HG02642 (cell line): ENCODE results near the gene OR52A1.
"Not testable (repeated sequence)": the region's sequence is repeated elsewhere in the genome, so short reads cannot be mapped to it uniquely, and the experiment has no call there.

Source experiments
- ATAC-seq: cut with Tn5 transposase; IDR thresholded peaks from one replicate; pipeline ENCODE4 v1.9.1; 2021; ENCODE audit warnings: mild to moderate bottlenecking; ENCODE audit not compliant: unreplicated experiment, poor library complexity

The OR52A1 gene

GRCh38 chr11:5154657-5155056, at the start of gene OR52A1:
Gene OR52A1 (minus strand): TSS chr11:5154757. CDS start chr11:5152369, 2,388 bp downstream.
- no peak for ATAC-seq

GRCh38 chr11:5203366-5203765, 48.8 kb upstream of the OR52A1 start:
- no peak for ATAC-seq

GRCh38 chr11:5200582-5200981, 46.0 kb upstream of the OR52A1 start, which contains the start of gene OR51V1:
Gene OR51V1 (minus strand): TSS chr11:5200682. CDS start chr11:5200682, 0 bp downstream.
- no peak for ATAC-seq

DNA sequence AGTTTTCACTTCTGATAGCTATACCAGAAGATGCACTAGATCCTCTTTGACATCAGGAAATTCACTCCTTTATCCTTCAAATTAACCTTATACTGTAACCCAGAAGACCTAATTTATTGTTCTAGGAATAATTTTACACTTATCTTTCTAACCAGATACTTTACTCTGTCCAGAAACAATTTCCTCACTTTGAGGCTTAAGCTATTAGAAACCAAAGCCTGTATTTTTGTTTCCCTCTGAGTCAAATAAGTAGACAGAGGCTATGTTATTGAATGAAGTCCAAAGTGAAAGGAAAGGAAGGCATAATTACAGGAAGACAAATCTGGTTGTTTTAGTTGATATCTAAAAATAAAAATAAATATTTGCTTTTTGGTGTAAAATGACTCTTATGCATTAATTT, 43.7 kb upstream of the OR52A1 start:
- ATAC-seq, result no peak

DNA sequence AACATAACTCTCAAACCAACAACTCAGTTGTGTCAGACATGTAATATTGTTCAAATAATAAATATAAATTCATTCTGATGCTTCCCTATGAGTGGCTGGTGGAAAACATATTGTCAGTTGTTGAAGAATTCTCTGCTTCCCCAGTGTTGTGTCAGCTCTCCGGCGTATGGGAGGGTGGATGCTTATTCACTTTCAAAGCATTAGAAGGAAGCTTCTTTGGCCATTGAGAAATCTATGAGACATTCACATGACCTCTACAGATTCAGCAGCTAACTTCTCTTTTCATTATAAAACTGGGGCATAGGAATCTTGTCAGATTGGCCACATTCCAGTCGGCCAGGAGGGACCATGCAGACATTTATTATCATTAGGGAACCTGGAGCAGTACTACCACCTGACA, 43.0 kb upstream of the OR52A1 start:
- ATAC-seq, result no peak

- no peak for ATAC-seq
Measured at GRCh38 chr11:5196731-5197130, 42.2 kb upstream of the OR52A1 start.

GRCh38 chr11:5196067-5196466, 41.5 kb upstream of the OR52A1 start:
- ATAC-seq, result no peak

- ATAC-seq, result no peak
Measured at GRCh38 chr11:5192738-5193137, 38.2 kb upstream of the OR52A1 start.

- ATAC-seq, result no peak
Measured at GRCh38 chr11:5188201-5188600, 33.6 kb upstream of the OR52A1 start.

GRCh38 chr11:5178046-5178837, 23.7 kb upstream of the OR52A1 start:
- no peak for ATAC-seq

DNA sequence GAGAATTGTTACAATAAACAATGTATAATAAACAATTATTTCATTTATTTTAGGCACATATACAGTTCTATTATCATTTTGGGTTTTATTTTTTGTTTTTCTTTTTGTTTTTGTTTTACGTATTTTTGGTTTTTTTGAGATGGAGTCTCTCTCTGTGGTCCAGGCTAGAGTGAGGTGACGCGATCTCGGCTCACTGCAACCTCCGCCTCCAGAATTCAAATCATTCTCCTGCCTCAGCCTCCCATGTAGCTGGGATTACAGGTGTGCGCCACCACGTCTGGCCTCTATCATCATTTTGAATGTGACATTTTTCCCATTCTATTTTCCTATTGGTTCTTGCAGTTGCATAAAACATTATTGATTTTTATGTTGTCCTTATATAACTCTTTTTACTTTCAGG, 20.4 kb upstream of the OR52A1 start:
- ATAC-seq, result no peak

- ATAC-seq, result no peak
Measured at GRCh38 chr11:5171856-5172255, 17.3 kb upstream of the OR52A1 start.

GRCh38 chr11:5165898-5166297, 11.3 kb upstream of the OR52A1 start:
- ATAC-seq, result not testable (repeated sequence)

GRCh38 chr11:5164807-5165206, 10.2 kb upstream of the OR52A1 start:
- not testable (repeated sequence) for ATAC-seq

- not testable (repeated sequence) for ATAC-seq
Measured at GRCh38 chr11:5161045-5161444, 6.5 kb upstream of the OR52A1 start.

- ATAC-seq, result not testable (repeated sequence)
Measured at GRCh38 chr11:5160217-5160616, 5.7 kb upstream of the OR52A1 start.

- ATAC-seq, result no peak
Measured at GRCh38 chr11:5159806-5160205, 5.2 kb upstream of the OR52A1 start.

DNA sequence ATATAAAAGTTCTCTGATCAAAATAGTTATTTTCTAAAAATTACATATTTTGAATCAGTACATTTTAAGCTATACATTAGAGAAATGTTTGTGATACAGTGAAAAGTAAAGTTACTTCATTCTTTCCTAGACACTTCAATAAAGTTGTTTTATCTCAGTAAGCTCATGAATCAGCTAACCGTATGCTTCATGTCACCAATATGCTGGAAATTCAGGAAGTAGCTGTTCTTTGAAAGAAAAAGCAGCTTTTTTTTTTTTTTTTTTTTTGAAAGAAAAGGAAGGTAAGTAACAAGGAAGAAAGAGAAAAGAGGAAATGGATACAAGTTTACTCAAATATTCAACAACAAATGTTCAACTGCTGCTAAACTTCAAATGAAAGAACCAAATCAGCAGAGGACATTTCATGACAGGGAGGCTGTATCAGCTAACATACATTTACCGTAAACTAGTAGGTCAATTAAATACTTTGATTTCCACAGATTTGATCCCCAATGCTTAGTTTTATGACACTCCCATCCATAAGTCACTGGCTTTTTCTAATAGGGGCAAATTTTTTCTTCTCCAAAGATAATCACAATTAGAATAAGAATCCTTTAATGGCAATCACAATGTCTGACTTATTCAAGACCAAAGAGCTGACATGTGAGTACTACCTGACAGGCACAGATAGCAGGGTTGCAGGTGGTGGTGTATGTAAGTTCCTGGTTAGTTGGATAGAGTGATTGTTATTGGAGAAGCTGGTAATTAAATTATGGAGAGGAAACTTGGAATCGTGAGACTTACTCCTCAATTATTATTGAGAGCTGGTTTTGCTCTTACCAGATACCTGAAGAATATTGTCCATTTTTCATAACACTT, 754 bp downstream of the OR52A1 start:
- ATAC-seq, result no peak

DNA sequence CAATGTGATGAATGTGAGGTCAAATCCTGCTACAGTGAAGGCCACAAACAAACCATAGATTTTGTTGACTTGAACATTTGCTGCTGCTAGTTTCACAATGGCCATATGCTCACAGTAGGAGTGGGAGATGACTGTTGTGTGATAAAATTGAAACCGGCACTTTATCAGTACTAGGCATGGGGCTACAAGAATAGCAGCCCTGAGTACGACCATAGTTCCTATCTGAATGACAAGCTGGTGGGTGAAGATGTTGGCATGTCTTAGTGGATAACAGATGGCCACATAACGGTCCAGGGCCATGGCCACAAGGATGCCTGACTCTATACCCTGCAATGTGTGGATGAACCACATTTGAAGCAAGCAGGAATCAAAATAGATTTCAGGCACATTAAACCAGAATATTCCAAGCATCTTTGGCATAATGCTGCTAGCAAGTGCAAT, 2.8 kb downstream of the OR52A1 start:
- ATAC-seq, result no peak

GRCh38 chr11:5144206-5144605, 10.4 kb downstream of the OR52A1 start:
- not testable (repeated sequence) for ATAC-seq

GRCh38 chr11:5137996-5138395, 16.6 kb downstream of the OR52A1 start, which contains the start of gene OR52A5:
Gene OR52A5 (minus strand): TSS chr11:5138356. CDS start chr11:5132642, 5,714 bp downstream.
- ATAC-seq, result no peak
